Transverse colon (tissue), 4 donors: ENCODE results near the gene NTF4. TPM values are rescaled to one million over a fixed set of nuclear protein-coding genes. Genes with fewer than 3 reads are reported as not detected.

Source experiments
- DNase-seq: peaks from one replicate; pipeline ENCODE4 v3.0.0-alpha.2; 2019
- H3K27ac ChIP-seq, 4 donors: fragments of 200-600 bp; sonication (generic); 2 replicates each; pipeline ENCODE4 v1.5.1; 2016 to 2018; ENCODE audit warnings: inconsistent platforms in 4 of 4
- H3K27me3 ChIP-seq: fragments of 200-600 bp; sonication (generic); 2 replicates; pipeline ENCODE4 v1.5.1; 2017; ENCODE audit warnings: inconsistent platforms
- H3K36me3 ChIP-seq, 4 donors: fragments of 200-600 bp; sonication (generic); 2 replicates each; pipeline ENCODE4 v1.5.1; 2017 to 2019; ENCODE audit warnings: inconsistent platforms in 4 of 4
- H3K4me1 ChIP-seq, 4 donors: fragments of 200-600 bp; sonication (generic); 2 replicates each; pipeline ENCODE4 v1.5.1; 2017 to 2020; ENCODE audit warnings: inconsistent platforms in 4 of 4
- H3K4me3 ChIP-seq, 4 donors: fragments of 200-600 bp; sonication (generic); 1 replicate in 1 of 4; 2 replicates in 3 of 4; pipeline versions ENCODE4 v1.5.1 to v1.6.1; 2017 to 2019; ENCODE audit warnings: inconsistent platforms in 4 of 4
- H3K9me3 ChIP-seq, 2 donors: fragments of 200-600 bp; sonication (generic); 2 replicates each; pipeline ENCODE4 v1.5.1; 2017 to 2019; ENCODE audit warnings: inconsistent platforms in 2 of 2
- EP300 ChIP-seq: sonication (generic); formaldehyde crosslinking; IDR thresholded peaks from one replicate; pipeline ENCODE4 v1.6.1; 2017; ENCODE audit warnings: antibody characterized with exemption, low read depth
- POLR2A ChIP-seq: fragments of 450-650 bp; IDR thresholded peaks from one replicate; pipeline ENCODE4 v1.6.1; 2016; ENCODE audit warnings: antibody characterized with exemption, mild to moderate bottlenecking, moderate library complexity
- POLR2AphosphoS5 ChIP-seq, 3 donors: sonication (generic); formaldehyde crosslinking; IDR thresholded peaks; one replicate each; pipeline ENCODE4 v1.6.1; 2016; ENCODE audit warnings: antibody characterized with exemption in 3 of 3
- WGBS, 2 donors: methylation state at CpG; one replicate each; pipeline ENCODE4 v1.1.5; 2018; ENCODE audit warnings: low coverage in 1 of 2; 5-methylcytosine and 5-hydroxymethylcytosine counted together
- in situ Hi-C, 4 donors: fragments of 200-750 bp; cut with MboI; loops; one replicate each; pipeline versions ENCODE4 v1.15.0 to v1.15.1; 2017; ENCODE audit warnings: low sequenced_read_pairs in 3 of 4, low pct_ligation_motif_present in 1 of 4, low pct_unique_long_range_greater_than_20kb in 1 of 4
- intact Hi-C: fragments of 100-400 bp; cut with DNase I; formaldehyde crosslinking; loops from one replicate; pipeline ENCODE4 v1.15.1; 2023; ENCODE audit warnings: low total_unique reads
- total RNA-seq, 4 donors: library from RNA; depleted of rRNA; stranded (reverse); fragments of >200 nt; gene quantifications; one replicate each; pipeline ENCODE4 v1.1.0, GENCODE V29; 2016
- TF ChIP-seq, protein P1 (sequence below), 5 experiments: fragments of 200-600 bp in 3 of 5; fragments of 450-650 bp in 2 of 5; sonication (generic) in 3 of 5; IDR thresholded peaks; 1 replicate in 2 of 5; 2 replicates in 3 of 5; pipeline ENCODE4 v1.5.1; 2016 to 2017; ENCODE audit warnings: antibody characterized with exemption in 5 of 5, inconsistent platforms in 3 of 5, mild to moderate bottlenecking in 2 of 5, moderate library complexity in 1 of 5

NTF4 gene
- total RNA-seq, 4 donors from 2014 or later, result not detected

DNA sequence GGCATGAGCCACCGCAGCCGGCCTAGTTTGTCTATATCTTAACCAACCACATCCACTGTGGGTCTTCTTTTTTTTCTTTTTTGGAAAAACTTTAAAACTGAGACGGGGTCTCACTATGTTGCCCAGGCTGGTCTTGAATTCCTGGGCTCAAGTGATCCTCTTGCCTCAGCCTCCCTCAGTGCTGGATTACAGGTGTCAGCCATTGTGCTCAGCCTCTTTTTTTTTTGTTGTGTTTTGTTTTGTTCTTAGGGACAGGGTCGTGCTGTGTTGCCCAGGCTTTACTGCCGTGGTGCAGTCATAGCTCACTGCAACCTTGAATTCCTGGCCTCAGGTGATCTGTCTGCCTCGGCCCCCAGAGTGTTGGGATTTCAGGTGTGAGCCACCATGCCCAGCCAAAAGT, 28.1 kb upstream of the NTF4 start:
- no peak for TF ChIP-seq EP300
- TF ChIP-seq POLR2A, result no peak
- TF ChIP-seq, protein P1, sequence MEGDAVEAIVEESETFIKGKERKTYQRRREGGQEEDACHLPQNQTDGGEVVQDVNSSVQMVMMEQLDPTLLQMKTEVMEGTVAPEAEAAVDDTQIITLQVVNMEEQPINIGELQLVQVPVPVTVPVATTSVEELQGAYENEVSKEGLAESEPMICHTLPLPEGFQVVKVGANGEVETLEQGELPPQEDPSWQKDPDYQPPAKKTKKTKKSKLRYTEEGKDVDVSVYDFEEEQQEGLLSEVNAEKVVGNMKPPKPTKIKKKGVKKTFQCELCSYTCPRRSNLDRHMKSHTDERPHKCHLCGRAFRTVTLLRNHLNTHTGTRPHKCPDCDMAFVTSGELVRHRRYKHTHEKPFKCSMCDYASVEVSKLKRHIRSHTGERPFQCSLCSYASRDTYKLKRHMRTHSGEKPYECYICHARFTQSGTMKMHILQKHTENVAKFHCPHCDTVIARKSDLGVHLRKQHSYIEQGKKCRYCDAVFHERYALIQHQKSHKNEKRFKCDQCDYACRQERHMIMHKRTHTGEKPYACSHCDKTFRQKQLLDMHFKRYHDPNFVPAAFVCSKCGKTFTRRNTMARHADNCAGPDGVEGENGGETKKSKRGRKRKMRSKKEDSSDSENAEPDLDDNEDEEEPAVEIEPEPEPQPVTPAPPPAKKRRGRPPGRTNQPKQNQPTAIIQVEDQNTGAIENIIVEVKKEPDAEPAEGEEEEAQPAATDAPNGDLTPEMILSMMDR (IDR thresholded peaks at IDR 0.05), result no peak
- TF ChIP-seq POLR2AphosphoS5 (IDR thresholded peaks at IDR 0.05), result no peak
- H3K4me3 ChIP-seq, result no peak overlapping the region
- intact Hi-C loops (no loop called here), in situ Hi-C loops (loop anchor here (5.0 to 25.0 kb wide), 4 partner anchors 52 to 130 kb away; no protein-coding TSS in a partner anchor)
- 89 to 100% methylated on average over 2 to 6 of the region's 6 CpGs for WGBS, 2 donors
- no peak for DNase-seq
- peaks cover 0 to 49% (median 22%) of the 10 kb centered on the region in 4 donors for H3K36me3 ChIP-seq
- no peak overlapping the region for H3K27ac ChIP-seq
- peaks cover 0 to 4% (median under 1%) of the 10 kb centered on the region in 4 donors for H3K4me1 ChIP-seq
- H3K27me3 ChIP-seq, result no peaks in the 10 kb centered on the region
- H3K9me3 ChIP-seq, result no peaks in the 10 kb centered on the region

DNA sequence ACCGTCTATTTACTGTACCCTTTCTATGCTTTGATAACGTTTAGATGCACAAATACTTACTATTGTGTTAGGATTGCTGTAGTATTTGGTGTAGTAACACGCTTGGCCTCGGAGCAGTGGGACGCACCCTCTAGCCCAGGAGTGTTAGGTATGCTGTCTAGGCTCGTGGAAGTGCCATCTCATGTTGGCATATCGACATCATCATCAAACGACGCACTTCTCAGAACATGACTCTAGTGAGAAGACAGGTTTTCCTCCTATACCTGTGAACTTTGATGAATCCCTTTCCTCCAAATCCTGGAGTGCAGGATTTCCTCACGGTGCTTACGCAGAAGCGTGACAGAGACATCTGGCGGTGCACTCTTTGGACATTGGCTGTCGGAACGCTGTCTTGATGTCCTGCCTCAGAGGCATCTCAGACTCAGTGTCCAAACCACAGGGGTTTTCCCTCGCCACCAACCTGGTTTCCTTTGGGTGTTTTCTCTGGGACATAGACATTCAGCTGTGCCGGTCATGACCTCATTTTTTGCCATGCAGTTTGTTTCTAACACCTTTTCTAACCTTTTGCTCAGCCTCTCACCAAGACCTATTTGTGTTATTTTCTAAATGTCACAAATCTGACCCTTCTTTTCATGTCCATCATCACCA, 26.9 kb upstream of the NTF4 start:
- 72 to 87% methylated on average over 8 to 17 of the region's 17 CpGs for WGBS, 2 donors
- Histone ChIP-seq H3K27me3 (no peaks in the 10 kb centered on the region), H3K9me3 (no peaks in the 10 kb centered on the region), H3K36me3 (peaks cover 0 to 43% (median 21%) of the 10 kb centered on the region in 4 donors), H3K4me1 (peaks cover 9 to 12% (median 10%) of the 10 kb centered on the region in 4 donors), H3K4me3 (no peak overlapping the region), H3K27ac (no peak overlapping the region)
- in situ Hi-C loops, result loop anchor here (5.0 to 25.0 kb wide), 4 partner anchors 53 to 131 kb away; no protein-coding TSS in a partner anchor
- no peak for DNase-seq
- intact Hi-C loops, result no loop called here
- TF ChIP-seq POLR2AphosphoS5 (IDR thresholded peaks at IDR 0.05), result no peak
- TF ChIP-seq, protein P1 (IDR thresholded peaks at IDR 0.05), result no peak
- TF ChIP-seq POLR2A, result no peak
- TF ChIP-seq EP300, result no peak

DNA sequence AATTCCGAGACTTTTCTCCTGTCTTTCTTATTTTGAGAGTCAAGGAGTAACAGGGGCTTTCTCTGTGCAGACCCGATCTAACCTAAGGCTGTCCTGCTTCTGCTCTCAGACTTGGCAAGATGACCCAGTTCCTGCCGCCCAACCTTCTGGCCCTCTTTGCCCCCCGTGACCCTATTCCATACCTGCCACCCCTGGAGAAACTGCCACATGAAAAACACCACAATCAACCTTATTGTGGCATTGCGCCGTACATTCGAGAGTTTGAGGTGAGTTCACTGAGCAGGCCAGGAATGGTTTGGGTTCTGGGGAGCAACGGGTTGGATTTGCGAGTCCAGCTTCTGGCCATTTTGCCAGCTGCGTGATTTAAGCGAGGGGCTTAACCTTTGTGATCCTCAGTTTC, 21.7 kb upstream of the NTF4 start:
- intact Hi-C loops, result no loop called here
- peak overlapping the region; percentile 81 to 100 (median 90) for H3K4me3 ChIP-seq
- H3K27ac ChIP-seq, result peak overlapping the region; percentile 90 to 96 (median 94)
- no peaks in the 10 kb centered on the region for H3K9me3 ChIP-seq
- TF ChIP-seq POLR2A, result no peak
- TF ChIP-seq EP300, result no peak
- no peak for TF ChIP-seq POLR2AphosphoS5 (IDR thresholded peaks at IDR 0.05)
- TF ChIP-seq, protein P1 (IDR thresholded peaks at IDR 0.05), result no peak
- H3K27me3 ChIP-seq, result no peaks in the 10 kb centered on the region
- DNase-seq, result no peak
- H3K4me1 ChIP-seq, result peaks cover 13 to 28% (median 22%) of the 10 kb centered on the region in 4 donors
- in situ Hi-C loops, result loop anchor here in 2 of 4 donors (10.0 to 25.0 kb wide), 2 partner anchors 119 to 126 kb away; no protein-coding TSS in a partner anchor
- H3K36me3 ChIP-seq, result peaks cover 0 to 16% (median 8%) of the 10 kb centered on the region in 4 donors
- 27 to 33% methylated on average over 3 to 11 of the region's 11 CpGs for WGBS, 2 donors

DNA sequence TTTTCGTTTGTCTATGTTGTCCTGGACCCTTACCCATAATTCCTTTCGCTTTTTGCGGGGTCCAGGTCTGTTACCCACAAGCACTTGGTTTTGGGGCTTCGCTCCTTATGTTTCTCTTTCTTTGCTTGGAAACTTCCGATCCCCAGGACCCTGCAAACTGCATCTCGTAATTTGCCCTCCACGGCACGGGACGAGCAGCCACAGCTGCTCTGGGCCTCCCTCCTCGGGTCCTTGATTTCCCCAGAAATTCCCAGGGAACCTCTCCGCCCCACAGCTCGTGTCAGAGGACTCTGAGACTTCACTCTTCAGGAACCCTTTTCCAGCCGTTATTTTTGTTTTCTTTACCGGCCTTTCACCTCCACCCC, 21.2 kb upstream of the NTF4 start:
- TF ChIP-seq POLR2AphosphoS5 (IDR thresholded peaks at IDR 0.05), result no peak
- no peak for TF ChIP-seq POLR2A
- no peak for TF ChIP-seq EP300
- TF ChIP-seq, protein P1 (IDR thresholded peaks at IDR 0.05), result no peak

More for the DNA sequence above, 21.2 kb upstream of the NTF4 start:
- peaks cover 13 to 28% (median 22%) of the 10 kb centered on the region in 4 donors for H3K4me1 ChIP-seq
- intact Hi-C loops, result no loop called here
- no peaks in the 10 kb centered on the region for H3K9me3 ChIP-seq
- H3K4me3 ChIP-seq, result peak overlapping the region; percentile 81 to 100 (median 90)
- in situ Hi-C loops, result loop anchor here in 2 of 4 donors (10.0 to 25.0 kb wide), 2 partner anchors 119 to 126 kb away; no protein-coding TSS in a partner anchor
- H3K36me3 ChIP-seq, result peaks cover 0 to 12% (median 5%) of the 10 kb centered on the region in 4 donors
- WGBS, 2 donors, result 0 to 1% methylated on average over 2 to 14 of the region's 14 CpGs
- H3K27me3 ChIP-seq, result no peaks in the 10 kb centered on the region
- DNase-seq, result no peak
- H3K27ac ChIP-seq, result peak overlapping the region; percentile 90 to 96 (median 94)
